CMK (cell line): ENCODE data around the gene TBC1D20.

Experiments
- DNase-seq: peaks from one replicate; pipeline ENCODE4 v3.0.0-alpha.2; 2010; ENCODE audit warnings: low read depth

The TBC1D20 gene

DNA sequence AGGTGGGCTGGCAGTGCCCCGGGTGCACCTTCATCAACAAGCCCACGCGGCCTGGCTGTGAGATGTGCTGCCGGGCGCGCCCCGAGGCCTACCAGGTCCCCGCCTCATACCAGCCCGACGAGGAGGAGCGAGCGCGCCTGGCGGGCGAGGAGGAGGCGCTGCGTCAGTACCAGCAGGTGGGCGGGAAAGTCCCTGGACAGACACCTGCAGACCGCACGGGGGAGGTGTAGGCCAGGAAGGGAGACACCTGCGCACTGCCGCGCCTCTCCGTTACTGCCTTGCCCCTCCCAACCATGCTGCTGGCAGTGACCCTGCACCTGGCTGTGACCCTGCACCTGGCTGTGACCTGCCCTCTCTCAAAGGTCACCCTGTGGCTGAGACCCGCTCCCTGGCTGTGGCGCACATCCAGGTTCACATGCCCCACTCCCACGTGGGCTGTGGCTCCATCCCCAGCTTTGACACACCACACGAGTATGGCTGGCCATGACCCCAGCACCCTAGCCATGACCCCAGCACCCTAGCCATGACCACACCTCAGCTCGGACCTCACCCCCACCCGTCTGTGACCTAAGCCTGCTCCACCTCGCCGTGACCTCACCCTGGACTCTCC lies 42.7 kb downstream of the TBC1D20 start:
- no peak for DNase-seq

- no peak for DNase-seq
Observed at GRCh38 chr20:418858-419365, 43.4 kb downstream of the TBC1D20 start.

DNA sequence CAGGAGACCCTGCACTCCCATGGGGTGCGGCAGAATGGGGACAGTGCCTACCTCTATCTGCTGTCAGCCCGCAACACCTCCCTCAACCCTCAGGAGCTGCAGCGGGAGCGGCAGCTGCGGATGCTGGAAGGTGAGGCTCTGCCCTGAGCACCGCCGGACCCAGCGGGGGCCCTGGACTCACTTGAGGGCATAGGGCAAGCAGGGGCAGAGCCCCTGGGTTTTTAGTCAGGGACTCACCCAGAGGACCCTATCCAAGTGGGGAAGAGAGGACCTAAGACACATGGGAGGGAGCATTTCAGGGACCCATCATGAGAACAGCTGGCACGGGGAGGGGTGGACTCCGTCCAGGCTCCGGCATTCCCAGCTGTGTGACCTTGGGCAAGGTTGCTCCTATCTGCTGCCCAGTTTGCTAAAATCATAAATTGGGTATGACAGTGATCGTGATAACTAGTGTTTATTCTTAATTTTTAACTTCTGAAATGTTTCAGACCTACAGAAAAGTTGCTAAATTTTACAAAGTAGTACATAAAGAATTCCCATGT lies 44.5 kb downstream of the TBC1D20 start:
- DNase-seq = no peak

GRCh38 chr20:416950-417800 lies 45.2 kb downstream of the TBC1D20 start:
- no peak for DNase-seq

DNA sequence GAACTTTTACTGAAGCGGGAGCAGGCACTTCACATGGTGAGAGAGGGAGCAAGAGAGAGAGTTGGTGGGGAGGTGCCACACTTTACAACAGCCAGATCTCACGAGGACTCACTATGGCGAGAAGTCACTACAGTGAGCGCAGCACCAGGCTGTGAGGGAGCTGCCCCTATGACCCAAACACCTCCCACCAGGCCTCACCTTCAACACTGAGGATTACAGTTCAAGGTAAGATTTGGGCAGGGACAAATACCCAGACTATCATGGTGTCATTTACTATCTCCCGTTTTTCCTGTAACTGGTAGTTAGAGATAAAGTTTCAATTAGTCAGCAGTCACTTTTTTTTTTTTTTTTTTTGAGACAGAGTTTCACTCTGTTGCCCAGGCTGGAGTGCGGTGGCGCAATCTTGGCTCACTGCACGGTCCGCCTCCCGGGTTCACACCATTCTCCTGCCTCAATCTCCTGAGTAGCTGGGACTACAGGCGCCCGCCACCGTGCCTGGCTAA lies 46.5 kb downstream of the TBC1D20 start:
- DNase-seq = no peak

DNA sequence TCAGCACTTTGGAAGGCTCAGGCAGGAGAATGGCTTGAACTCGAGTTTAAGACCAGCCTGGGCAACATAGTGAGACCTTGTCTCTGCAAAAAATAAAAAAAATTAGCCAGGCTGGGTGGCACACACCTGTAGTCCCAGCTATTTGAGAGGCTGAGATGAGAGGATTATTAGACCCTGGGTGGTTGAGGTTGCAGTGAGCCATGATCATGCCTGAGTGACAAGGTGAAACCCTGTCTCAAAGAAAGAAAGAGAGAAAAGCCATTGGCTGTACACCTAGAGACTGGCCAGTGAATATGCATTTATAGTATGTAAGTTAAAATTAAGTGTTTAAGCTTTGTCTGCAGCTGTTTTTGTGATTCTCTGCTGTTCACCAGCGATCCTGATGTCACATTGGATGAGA lies 48.2 kb downstream of the TBC1D20 start:
- no peak for DNase-seq

- DNase-seq = no peak
Observed at GRCh38 chr20:412081-412480, 50.3 kb downstream of the TBC1D20 start.

DNA sequence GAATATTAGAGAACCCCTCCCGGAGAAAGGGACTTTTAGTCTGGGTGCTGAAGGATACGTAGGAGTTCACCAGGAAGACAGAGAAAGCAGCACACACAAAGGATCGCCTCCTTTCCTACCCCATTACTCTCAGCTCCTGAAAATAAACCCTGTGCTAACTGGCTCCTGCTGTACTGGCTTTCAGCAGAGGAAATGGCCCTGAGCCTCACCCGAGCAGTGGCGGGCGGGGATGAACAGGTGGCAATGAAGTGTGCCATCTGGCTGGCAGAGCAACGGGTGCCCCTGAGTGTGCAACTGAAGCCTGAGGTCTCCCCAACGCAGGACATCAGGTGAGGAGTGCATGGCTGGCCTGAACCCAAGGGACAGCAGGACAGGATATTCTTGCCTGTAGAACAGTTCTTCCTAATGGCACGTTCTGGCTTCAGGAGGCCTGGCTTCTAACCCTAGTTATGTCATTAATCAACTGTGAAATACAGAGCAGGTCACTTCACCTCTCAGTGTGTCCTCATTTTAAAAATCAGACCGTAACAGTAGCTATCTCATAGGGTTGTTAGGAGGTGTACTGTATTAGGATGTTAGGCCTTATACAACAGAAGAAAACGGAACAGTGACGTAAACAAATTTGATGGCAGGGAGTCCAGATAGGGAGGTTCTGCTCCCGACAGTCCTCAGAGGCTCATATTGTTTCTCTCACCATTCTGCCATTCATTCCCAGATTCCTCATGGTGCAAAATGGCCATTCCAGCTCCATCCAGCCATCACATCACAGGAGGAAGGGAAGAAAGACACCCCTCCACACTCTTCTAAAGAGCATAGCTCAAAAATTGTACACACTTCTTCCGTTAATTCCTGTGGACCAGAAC lies 52.4 kb downstream of the TBC1D20 start:
- no peak for DNase-seq

DNA sequence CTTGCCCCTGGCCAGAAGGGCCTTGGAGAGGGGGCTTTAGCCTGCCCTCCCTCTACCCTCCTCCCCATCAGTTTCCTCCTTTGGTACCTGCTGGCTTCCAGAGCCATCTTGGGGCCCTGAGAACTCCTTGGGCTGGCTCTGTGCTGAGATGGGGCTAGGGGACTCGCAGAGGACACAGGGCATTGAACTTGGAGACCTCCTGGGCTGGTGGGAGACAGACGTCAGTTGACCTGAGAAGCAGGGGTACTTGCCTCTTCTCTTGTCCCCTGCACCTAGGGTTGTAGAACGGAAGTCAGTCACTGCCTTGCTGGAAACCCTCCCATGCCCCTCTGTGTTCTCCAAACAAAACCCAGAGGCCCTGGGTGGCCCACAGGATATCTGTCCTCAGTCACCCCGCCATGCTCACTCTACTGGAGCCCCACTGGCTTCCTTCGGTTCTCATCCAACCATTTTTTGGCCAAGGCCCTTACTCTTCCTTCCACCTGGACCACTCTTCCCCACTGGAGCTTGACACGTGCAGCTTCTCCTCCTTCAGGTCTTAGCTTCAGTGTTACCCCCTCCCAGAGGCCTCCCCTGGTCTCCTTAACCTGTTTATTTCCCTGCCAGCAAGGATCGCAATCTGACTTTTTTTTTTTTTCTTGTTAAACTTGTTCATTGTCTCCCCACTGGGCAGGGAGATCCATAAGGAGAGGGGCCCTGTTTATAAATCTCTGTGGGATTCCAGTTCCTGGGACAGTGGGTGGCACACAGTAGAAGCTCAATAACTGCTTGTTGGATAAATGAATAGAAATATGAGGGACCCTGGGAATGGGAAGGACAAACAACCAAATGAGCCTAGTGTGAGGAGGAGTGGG lies 53.3 kb downstream of the TBC1D20 start:
- peak; percentile 44 for DNase-seq

GRCh38 chr20:407953-408842 lies 54.1 kb downstream of the TBC1D20 start, which contains the start of gene RBCK1:
RBCK1 (plus strand) TSS chr20:408299; CDS start chr20:408758, 459 bp downstream.
- DNase-seq = peak; percentile 74

DNA sequence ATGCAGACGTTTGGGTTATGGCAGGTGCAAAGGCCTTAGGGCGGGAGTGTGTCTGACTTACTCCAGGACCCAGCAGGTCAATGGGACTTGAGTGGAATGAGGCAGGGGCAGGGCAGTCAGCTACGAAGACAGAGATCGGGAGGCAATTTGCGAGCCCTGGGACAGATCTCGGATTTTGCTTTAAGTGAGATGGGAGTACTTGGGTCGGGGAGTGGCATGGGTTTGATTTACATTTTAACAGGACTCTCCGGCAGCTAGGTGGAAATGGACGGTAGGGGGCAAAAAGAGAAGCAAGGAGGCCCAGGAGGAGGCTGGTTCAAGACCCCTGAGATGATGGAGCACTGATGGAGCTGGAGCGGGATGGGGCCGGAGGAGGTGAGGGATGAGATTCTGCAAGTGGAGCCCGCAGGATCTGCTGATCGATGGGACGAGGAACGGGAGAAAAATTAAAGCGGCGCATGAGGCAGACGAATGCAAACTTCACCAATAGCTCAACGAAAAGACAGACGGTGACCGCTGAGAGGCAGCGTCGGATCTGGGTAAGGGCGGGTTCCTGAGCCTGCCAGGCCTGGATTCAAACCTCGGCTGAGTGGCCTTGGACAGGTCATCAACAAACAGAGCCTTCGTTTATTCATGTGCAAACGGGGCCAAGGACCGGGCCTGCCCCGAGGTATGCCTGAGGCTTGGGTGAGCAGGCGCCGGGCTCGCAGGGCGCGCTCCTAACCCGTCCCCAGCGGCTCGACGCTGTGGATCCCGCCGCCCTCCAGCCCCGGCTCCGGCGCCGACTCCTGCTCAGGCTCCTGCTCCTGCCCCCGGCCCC lies 55.0 kb downstream of the TBC1D20 start:
- peak; percentile 62 for DNase-seq

GRCh38 chr20:406200-407132 lies 55.9 kb downstream of the TBC1D20 start:
- no peak for DNase-seq

GRCh38 chr20:404088-404487 lies 58.2 kb downstream of the TBC1D20 start:
- no peak for DNase-seq

DNA sequence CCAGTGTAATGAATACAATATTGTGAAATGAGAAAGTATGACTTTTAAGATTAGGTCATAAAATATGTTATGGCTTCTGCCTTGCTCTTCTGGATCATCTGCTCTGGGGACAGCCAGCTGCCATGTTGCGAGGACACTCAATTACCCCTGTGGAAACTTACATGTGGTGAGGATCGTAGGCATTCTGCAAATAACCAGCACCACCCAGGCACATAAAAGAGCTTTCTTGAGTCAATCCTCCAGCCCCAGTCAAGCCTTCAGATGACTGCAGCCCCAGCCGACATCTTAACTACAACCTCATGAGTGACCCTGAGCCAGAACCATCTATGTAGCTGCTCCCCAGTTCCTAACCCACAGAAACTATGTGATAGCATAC lies 58.8 kb downstream of the TBC1D20 start:
- DNase-seq = no peak

- DNase-seq = no peak
Observed at GRCh38 chr20:402898-403581, 59.3 kb downstream of the TBC1D20 start.

DNA sequence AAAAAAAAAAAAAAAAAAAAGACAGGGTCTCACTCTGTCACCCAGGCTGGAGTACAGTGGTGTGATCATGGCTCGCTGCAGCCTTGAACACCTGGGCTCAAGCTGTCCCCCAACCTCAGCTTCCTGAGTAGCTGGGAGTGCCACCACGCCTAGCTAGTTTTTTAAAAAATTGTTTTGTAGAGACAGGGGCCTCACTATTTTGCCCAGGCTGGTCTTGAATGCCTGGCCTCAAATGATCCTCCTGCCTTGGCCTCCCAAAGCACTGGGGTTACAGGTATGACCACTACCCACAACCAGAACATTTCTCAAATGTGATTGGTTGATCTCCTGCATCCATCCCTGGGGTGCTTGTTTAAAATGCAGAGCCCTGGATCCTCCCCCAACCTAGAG lies 59.8 kb downstream of the TBC1D20 start:
- no peak for DNase-seq
